Breast epithelium (tissue), 4 donors: ENCODE data around the gene DXO. TPM values are rescaled to one million over a fixed set of nuclear protein-coding genes. Genes with fewer than 3 reads are reported as not detected.
"Not testable (repeated sequence)": the region's sequence is repeated elsewhere in the genome, so short reads cannot be mapped to it uniquely, and the experiment has no call there.

Source experiments
- DNase-seq, 2 donors: peaks; one replicate each; pipeline ENCODE4 v3.0.0-alpha.2; 2019; ENCODE audit warnings: low spot score in 2 of 2
- H3K27ac ChIP-seq, 2 donors: fragments of 200-600 bp; sonication (generic) in 1 of 2; one replicate each; pipeline ENCODE4 v1.5.1; 2016 to 2019; ENCODE audit warnings: mild to moderate bottlenecking in 1 of 2
- H3K27me3 ChIP-seq, 2 donors: fragments of 200-600 bp; sonication (generic) in 1 of 2; one replicate each; pipeline versions ENCODE4 v1.5.1 to v1.6.0; 2017 to 2019; ENCODE audit warnings: control low read depth in 1 of 2, mild to moderate bottlenecking in 1 of 2
- H3K36me3 ChIP-seq: fragments of 200-600 bp; one replicate; pipeline ENCODE4 v1.5.1; 2019
- H3K4me1 ChIP-seq, 2 donors: fragments of 200-600 bp; sonication (generic); one replicate each; pipeline ENCODE4 v1.5.1; 2016 to 2019; ENCODE audit warnings: control low read depth in 1 of 2
- H3K4me3 ChIP-seq, 3 donors: fragments of 200-600 bp; sonication (generic); 1 replicate in 2 of 3; 2 replicates in 1 of 3; pipeline ENCODE4 v1.5.1; 2016 to 2019; ENCODE audit warnings: mild to moderate bottlenecking in 3 of 3, moderate library complexity in 2 of 3
- H3K9me3 ChIP-seq, 2 donors: fragments of 200-600 bp; sonication (generic) in 1 of 2; one replicate each; pipeline ENCODE4 v1.5.1; 2016 to 2019; ENCODE audit warnings: control low read depth in 1 of 2
- intact Hi-C: fragments of 100-400 bp; cut with DNase I; formaldehyde crosslinking; loops from one replicate; pipeline ENCODE4 v1.15.1; 2023; ENCODE audit warnings: low total_unique reads
- total RNA-seq, 3 donors: library from RNA; depleted of rRNA; stranded (reverse); fragments of >200 nt; gene quantifications; one replicate each; pipeline ENCODE4 v1.1.0, GENCODE V29; 2016

The DXO gene
- total RNA-seq, 3 donors from 2014 or later, result 12.0 to 28.4 (median 22.0) TPM

- H3K4me3 ChIP-seq, H3K36me3 ChIP-seq, H3K27me3 ChIP-seq, H3K4me1 ChIP-seq, H3K9me3 ChIP-seq, intact Hi-C loops: not testable (repeated sequence)
- H3K27ac ChIP-seq, result peak overlapping the region in 1 of 2 donors; percentile 40
- DNase-seq, result peak in 1 of 2 donors; percentile 50
Measured at GRCh38 chr6:32004864-32005537, 33.1 kb upstream of the DXO start.

- H3K27me3 ChIP-seq, H3K4me3 ChIP-seq, intact Hi-C loops, H3K27ac ChIP-seq, H3K4me1 ChIP-seq, H3K36me3 ChIP-seq, H3K9me3 ChIP-seq: not testable (repeated sequence)
- peak in 1 of 2 donors; percentile 5 for DNase-seq
Measured at GRCh38 chr6:32004393-32004792, 32.5 kb upstream of the DXO start.

GRCh38 chr6:32003301-32003700 lies 31.4 kb upstream of the DXO start:
- H3K9me3 ChIP-seq, H3K36me3 ChIP-seq, intact Hi-C loops, DNase-seq, H3K27ac ChIP-seq, H3K27me3 ChIP-seq, H3K4me1 ChIP-seq, H3K4me3 ChIP-seq: not testable (repeated sequence)

- H3K27me3 ChIP-seq, H3K27ac ChIP-seq, H3K36me3 ChIP-seq, H3K9me3 ChIP-seq, H3K4me3 ChIP-seq, H3K4me1 ChIP-seq, intact Hi-C loops, DNase-seq: not testable (repeated sequence)
Measured at GRCh38 chr6:32002546-32003268, 30.8 kb upstream of the DXO start.

GRCh38 chr6:31996385-31996784 lies 24.4 kb upstream of the DXO start:
- H3K27ac ChIP-seq, H3K27me3 ChIP-seq, intact Hi-C loops, H3K4me1 ChIP-seq, H3K9me3 ChIP-seq, H3K36me3 ChIP-seq, H3K4me3 ChIP-seq, DNase-seq: not testable (repeated sequence)

GRCh38 chr6:31994421-31994820 lies 22.5 kb upstream of the DXO start:
- H3K36me3 ChIP-seq, H3K9me3 ChIP-seq, H3K27me3 ChIP-seq, H3K27ac ChIP-seq, intact Hi-C loops, DNase-seq, H3K4me3 ChIP-seq, H3K4me1 ChIP-seq: not testable (repeated sequence)

- DNase-seq, intact Hi-C loops: not testable (repeated sequence)
Measured at GRCh38 chr6:31989363-31989762, 17.4 kb upstream of the DXO start.

GRCh38 chr6:31981744-31982143 lies 9.8 kb upstream of the DXO start, which contains the start of gene C4A:
Gene C4A, plus strand, starts transcription at chr6:31982057. Its CDS starts 51 bp downstream, at chr6:31982108.
- H3K9me3 ChIP-seq, H3K27ac ChIP-seq, H3K27me3 ChIP-seq, H3K36me3 ChIP-seq, H3K4me1 ChIP-seq, DNase-seq, intact Hi-C loops, H3K4me3 ChIP-seq: not testable (repeated sequence)

More at GRCh38 chr6:31989363-31989762, 17.4 kb upstream of the DXO start:
- not testable (repeated sequence) for H3K4me3 ChIP-seq, H3K36me3 ChIP-seq, H3K27me3 ChIP-seq, H3K9me3 ChIP-seq, H3K4me1 ChIP-seq, H3K27ac ChIP-seq

- H3K4me1 ChIP-seq, DNase-seq, H3K27me3 ChIP-seq, intact Hi-C loops, H3K4me3 ChIP-seq, H3K36me3 ChIP-seq, H3K9me3 ChIP-seq, H3K27ac ChIP-seq: not testable (repeated sequence)
Measured at GRCh38 chr6:31980998-31981397, 9.1 kb upstream of the DXO start.

- H3K4me1 ChIP-seq, H3K36me3 ChIP-seq, H3K4me3 ChIP-seq, H3K27me3 ChIP-seq, intact Hi-C loops, DNase-seq, H3K9me3 ChIP-seq: not testable (repeated sequence)
- peak overlapping the region in 1 of 2 donors; percentile 25 for H3K27ac ChIP-seq
Measured at GRCh38 chr6:31980195-31980876, 8.4 kb upstream of the DXO start.
